LNCAP (cell line): ENCODE measurements around the gene SKIDA1.

Experiments
- TF ChIP-seq, protein P1 (sequence below): fragments of 450-650 bp; IDR thresholded peaks from 2 replicates; pipeline ENCODE4 v1.5.1; 2017; ENCODE audit warnings: mild to moderate bottlenecking

SKIDA1 gene

GRCh38 chr10:21481407-21481806, 44.1 kb downstream of the SKIDA1 start:
- TF ChIP-seq, protein P1, sequence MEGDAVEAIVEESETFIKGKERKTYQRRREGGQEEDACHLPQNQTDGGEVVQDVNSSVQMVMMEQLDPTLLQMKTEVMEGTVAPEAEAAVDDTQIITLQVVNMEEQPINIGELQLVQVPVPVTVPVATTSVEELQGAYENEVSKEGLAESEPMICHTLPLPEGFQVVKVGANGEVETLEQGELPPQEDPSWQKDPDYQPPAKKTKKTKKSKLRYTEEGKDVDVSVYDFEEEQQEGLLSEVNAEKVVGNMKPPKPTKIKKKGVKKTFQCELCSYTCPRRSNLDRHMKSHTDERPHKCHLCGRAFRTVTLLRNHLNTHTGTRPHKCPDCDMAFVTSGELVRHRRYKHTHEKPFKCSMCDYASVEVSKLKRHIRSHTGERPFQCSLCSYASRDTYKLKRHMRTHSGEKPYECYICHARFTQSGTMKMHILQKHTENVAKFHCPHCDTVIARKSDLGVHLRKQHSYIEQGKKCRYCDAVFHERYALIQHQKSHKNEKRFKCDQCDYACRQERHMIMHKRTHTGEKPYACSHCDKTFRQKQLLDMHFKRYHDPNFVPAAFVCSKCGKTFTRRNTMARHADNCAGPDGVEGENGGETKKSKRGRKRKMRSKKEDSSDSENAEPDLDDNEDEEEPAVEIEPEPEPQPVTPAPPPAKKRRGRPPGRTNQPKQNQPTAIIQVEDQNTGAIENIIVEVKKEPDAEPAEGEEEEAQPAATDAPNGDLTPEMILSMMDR, result no peak

DNA sequence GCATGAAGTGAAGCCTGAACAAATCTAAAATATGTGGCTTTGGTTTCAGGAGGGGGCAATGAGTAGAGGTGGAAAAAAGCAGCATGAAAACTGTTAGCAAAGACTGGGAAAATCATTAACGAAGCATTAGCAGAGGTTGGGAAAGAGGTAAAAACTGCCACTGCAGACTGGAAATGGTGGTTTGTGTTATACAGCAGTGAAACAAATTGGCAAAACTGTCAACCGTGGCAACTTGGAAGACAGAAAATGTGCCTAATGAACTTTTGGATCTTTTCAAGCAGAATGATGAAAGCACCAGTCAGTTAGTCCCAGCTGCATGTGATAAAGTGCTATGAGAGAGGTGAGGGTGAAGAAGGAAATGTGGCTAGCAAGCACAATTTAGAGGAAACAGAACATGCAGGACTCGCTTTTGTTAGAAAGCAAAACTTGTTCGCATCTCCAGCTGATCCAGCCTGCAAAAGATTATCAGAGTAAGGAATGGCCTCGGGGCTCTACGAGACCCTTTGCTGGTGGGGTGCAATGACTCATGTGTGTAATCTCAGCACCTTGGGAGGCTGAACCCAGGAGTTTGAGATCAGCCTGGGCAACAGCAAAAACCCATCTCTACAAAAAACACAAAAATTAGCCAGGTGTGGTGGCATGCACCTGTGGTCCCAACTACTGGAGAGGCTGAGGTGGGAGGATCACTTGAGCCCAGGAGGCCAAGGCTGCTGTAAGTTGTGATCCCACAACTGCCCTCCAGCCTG, 45.7 kb downstream of the SKIDA1 start:
- TF ChIP-seq, protein P1, result no peak

DNA sequence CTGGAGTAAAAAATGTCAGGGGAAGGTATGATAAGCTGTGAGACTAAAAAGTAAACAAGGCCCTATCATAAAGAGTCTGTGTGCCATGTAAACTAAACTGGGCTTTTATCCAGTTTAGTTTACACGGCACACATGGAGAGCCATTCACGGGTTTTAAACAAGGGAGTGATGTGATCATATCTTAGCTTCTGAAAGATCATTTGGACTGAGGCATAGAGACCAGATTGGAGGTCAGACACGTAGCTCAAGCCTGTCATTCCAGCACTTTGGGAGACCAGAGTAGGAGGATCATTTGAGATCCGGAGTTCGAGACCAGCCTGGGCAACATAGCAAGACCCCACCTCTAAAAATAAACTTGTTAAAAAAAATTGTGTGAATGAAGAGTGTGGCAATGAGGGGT, 50.1 kb downstream of the SKIDA1 start:
- TF ChIP-seq, protein P1, result no peak

DNA sequence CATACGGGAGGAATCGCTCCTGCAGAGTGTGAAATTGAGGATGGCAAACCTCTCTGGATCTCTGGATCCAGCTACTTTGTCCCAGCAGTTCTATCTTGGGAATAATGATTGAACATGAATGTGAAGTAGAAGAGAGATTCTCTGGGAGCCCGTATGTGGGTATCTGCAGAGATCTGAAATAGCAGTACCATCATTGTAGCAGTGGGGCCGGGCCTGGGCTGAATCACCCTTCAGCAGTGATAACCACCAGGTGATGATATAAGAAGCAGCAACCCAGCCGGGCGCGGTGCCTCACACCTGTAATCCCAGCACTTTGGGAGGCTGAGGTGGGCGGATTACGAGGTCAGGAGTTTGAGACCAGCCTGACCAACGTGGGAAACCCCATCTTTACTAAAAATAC, 51.9 kb downstream of the SKIDA1 start:
- TF ChIP-seq, protein P1, result no peak

DNA sequence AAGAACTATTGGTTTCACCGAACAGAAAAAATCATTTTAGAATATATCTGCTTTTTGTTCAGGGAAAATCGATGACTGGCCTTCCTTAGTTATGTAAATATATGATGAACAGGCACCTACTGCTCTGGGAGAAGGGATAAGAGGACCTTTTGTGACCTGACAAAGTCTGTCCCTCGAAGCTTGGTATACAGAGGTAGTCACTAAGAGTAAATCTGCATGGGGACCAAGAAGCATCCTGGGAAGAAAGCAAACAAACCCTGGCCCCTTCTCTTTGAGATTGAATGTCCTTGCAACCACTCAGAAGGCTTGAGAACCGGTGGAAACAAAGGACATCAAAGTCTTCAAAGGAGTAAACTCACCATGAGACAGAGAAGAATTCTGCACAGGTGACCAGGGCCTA, 52.3 kb downstream of the SKIDA1 start:
- TF ChIP-seq, protein P1, result no peak

DNA sequence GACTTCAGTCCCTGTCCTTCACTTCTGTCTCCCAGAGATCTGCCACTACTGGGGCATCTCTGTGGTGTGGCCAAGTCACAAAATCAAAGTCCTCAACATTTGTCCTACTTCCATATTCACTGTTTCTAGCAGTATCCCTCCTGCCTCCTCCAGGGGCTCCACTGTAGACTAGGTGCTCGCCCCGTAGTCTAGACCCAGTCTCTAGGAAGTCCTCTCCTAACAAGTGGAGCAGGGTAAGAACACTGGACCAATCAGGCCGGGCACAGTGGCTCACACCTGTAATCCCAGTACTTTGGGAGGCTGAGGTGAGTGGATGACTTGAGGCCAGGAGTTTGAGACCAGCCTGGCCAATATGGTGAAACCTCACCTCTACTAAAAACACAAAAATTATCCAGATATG, 57.4 kb downstream of the SKIDA1 start:
- TF ChIP-seq, protein P1, result no peak

- TF ChIP-seq, protein P1, result no peak
Observed at GRCh38 chr10:21467633-21468032, 57.8 kb downstream of the SKIDA1 start.

DNA sequence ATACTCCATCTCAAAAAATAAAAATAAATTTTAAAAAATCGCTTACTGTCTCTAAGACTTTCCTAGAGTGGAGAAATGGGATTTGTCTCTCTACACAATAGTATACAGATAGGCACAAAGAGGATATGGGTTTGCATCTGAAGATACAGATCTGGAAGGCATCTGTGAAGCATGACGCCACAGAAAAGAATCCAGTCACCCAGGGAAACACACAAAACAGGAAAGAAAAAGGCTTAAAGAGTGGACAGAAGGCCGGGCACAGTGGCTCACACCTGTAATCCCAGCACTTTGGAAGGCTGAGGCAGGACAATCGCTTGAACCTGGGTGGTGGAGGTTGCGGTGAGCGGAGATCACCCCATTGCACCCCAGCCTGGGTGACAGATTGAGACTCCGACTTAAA, 61.3 kb downstream of the SKIDA1 start:
- TF ChIP-seq, protein P1, result no peak
